Transverse colon (tissue), 4 donors: ENCODE results near the gene ACTN1.

Experiments used
- EP300 ChIP-seq: sonication (generic); formaldehyde crosslinking; IDR thresholded peaks from one replicate; pipeline ENCODE4 v1.6.1; 2017; ENCODE audit warnings: antibody characterized with exemption, low read depth
- POLR2A ChIP-seq: fragments of 450-650 bp; IDR thresholded peaks from one replicate; pipeline ENCODE4 v1.6.1; 2016; ENCODE audit warnings: antibody characterized with exemption, mild to moderate bottlenecking, moderate library complexity
- POLR2AphosphoS5 ChIP-seq, 3 donors: sonication (generic); formaldehyde crosslinking; IDR thresholded peaks; one replicate each; pipeline ENCODE4 v1.6.1; 2016; ENCODE audit warnings: antibody characterized with exemption in 3 of 3
- TF ChIP-seq, protein P1 (sequence below), 5 experiments: fragments of 200-600 bp in 3 of 5; fragments of 450-650 bp in 2 of 5; sonication (generic) in 3 of 5; IDR thresholded peaks; 1 replicate in 2 of 5; 2 replicates in 3 of 5; pipeline ENCODE4 v1.5.1; 2016 to 2017; ENCODE audit warnings: antibody characterized with exemption in 5 of 5, inconsistent platforms in 3 of 5, mild to moderate bottlenecking in 2 of 5, moderate library complexity in 1 of 5

DNA sequence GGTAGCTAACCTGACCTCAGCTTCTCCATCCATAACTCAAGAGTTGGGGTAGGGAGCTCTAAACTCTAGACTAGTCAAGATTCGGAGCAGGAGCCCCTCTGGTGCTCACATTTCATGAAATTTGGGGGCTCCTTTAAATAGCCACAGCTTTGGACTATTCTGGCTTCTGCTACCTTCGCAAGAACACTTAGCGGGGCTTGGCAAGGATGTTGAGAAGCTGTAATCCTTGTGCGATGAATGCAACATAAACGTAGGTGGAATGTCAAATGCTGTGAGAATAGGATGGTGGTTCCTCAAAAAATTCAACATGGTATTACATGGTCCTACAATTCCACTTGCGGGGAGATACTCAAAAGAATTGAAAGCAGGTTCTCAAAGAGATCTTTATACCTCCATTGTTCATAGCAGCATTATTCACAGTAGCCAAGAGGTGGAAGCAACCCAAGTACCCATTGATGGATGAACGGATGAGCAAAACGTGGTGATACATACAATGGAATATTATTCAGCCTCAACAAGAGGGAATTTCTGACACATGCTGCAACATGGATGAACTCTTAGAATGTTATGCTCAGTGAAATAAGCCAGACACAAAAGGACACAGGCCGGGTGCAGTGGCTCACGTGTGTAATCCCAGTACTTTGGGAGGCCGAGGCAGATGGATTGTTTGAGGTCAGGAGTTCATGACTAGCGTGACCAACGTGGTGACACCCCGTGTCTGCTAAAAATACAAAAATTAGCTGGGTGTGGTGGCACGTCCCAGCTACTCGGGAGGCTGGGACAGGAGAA, 73.8 kb downstream of the ACTN1 start:
- TF ChIP-seq POLR2A (no peak), POLR2AphosphoS5 (IDR thresholded peaks at IDR 0.05) (peak in 1 of 3 donors; percentile 24), EP300 (no peak)
- TF ChIP-seq, protein P1, sequence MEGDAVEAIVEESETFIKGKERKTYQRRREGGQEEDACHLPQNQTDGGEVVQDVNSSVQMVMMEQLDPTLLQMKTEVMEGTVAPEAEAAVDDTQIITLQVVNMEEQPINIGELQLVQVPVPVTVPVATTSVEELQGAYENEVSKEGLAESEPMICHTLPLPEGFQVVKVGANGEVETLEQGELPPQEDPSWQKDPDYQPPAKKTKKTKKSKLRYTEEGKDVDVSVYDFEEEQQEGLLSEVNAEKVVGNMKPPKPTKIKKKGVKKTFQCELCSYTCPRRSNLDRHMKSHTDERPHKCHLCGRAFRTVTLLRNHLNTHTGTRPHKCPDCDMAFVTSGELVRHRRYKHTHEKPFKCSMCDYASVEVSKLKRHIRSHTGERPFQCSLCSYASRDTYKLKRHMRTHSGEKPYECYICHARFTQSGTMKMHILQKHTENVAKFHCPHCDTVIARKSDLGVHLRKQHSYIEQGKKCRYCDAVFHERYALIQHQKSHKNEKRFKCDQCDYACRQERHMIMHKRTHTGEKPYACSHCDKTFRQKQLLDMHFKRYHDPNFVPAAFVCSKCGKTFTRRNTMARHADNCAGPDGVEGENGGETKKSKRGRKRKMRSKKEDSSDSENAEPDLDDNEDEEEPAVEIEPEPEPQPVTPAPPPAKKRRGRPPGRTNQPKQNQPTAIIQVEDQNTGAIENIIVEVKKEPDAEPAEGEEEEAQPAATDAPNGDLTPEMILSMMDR (IDR thresholded peaks at IDR 0.05) = no peak
